Activated T-cell treated with anti-CD3 and anti-CD28 coated beads, Interleukin-2, amount 50 U/mL, for 24 hours (primary cell): Measurements from ENCODE around the gene DIS3L.
"Not testable (repeated sequence)": the region's sequence is repeated elsewhere in the genome, so short reads cannot be mapped to it uniquely, and the experiment has no call there.

Experiments
- DNase-seq: peaks from one replicate; pipeline ENCODE4 v3.0.0-alpha.2; 2020
- H3K27ac Mint-ChIP-seq: 2 replicates; pipeline ENCODE4 v1.8.0; 2020; ENCODE audit warnings: mild to moderate bottlenecking, mixed read lengths
- H3K27me3 Mint-ChIP-seq: 2 replicates; pipeline ENCODE4 v1.8.0; 2020; ENCODE audit warnings: mixed read lengths
- H3K36me3 Mint-ChIP-seq: 2 replicates; pipeline ENCODE4 v1.8.0; 2020; ENCODE audit warnings: low read depth, mixed read lengths
- H3K4me1 Mint-ChIP-seq: 2 replicates; pipeline ENCODE4 v1.8.0; 2020; ENCODE audit warnings: low read depth, mixed read lengths
- H3K4me3 Mint-ChIP-seq: 2 replicates; pipeline ENCODE4 v1.8.0; 2020; ENCODE audit warnings: mild to moderate bottlenecking, moderate library complexity, mixed read lengths
- H3K9me3 Mint-ChIP-seq: 2 replicates; pipeline ENCODE4 v1.8.0; 2020; ENCODE audit warnings: mixed read lengths

Gene DIS3L

GRCh38 chr15:66378814-66379430 lies 85.6 kb downstream of the DIS3L start:
- H3K27ac Mint-ChIP-seq = no peak overlapping the region
- no peak for DNase-seq

GRCh38 chr15:66381376-66381775 lies 88.0 kb downstream of the DIS3L start:
- H3K27ac Mint-ChIP-seq, H3K27me3 Mint-ChIP-seq, H3K36me3 Mint-ChIP-seq, H3K4me3 Mint-ChIP-seq, DNase-seq, H3K9me3 Mint-ChIP-seq: not testable (repeated sequence)
- peaks cover 15% of the 10 kb centered on the region for H3K4me1 Mint-ChIP-seq

More at GRCh38 chr15:66378814-66379430, 85.6 kb downstream of the DIS3L start:
- H3K9me3 Mint-ChIP-seq = no peaks in the 10 kb centered on the region
- H3K27me3 Mint-ChIP-seq = no peaks in the 10 kb centered on the region
- H3K4me1 Mint-ChIP-seq = peaks cover 2% of the 10 kb centered on the region
- no peak overlapping the region for H3K4me3 Mint-ChIP-seq
- no peaks in the 10 kb centered on the region for H3K36me3 Mint-ChIP-seq
